WTC11 (cell line): ENCODE results near the gene CDH18. TPM values are rescaled to one million over a fixed set of nuclear protein-coding genes. Genes with fewer than 3 reads are reported as not detected.

ENCODE experiments used
- ATAC-seq: fragments of 200-7000 bp; cut with Tn5 transposase; 2 replicates; pipeline ENCODE4 v1.10.0; 2021; ENCODE audit warnings: mild to moderate bottlenecking, moderate library complexity
- CTCF ChIA-PET: fragments of 300-600 bp; sonication (Branson Sonifier 250); formaldehyde crosslinking; loops from one replicate; lab custom pipeline; 2021; ENCODE audit warnings: antibody characterized with exemption; lab: Charles Lee
- POLR2A ChIA-PET: fragments of 350-600 bp; sonication (Branson Sonifier 250); formaldehyde crosslinking; loops from one replicate; lab custom pipeline; 2021; ENCODE audit warnings: antibody characterized with exemption; lab: Charles Lee
- DNase-seq: peaks from one replicate; pipeline ENCODE4 v3.0.0; 2021; ENCODE audit warnings: low spot score
- H3K27ac Mint-ChIP-seq: 2 replicates; pipeline ENCODE4 v1.8.0; 2021; ENCODE audit warnings: mixed read lengths
- H3K27me3 Mint-ChIP-seq: 2 replicates; pipeline ENCODE4 v1.8.0; 2021; ENCODE audit warnings: low read depth, mild to moderate bottlenecking, moderate library complexity, mixed read lengths
- H3K36me3 Mint-ChIP-seq: 2 replicates; pipeline ENCODE4 v1.8.0; 2021; ENCODE audit warnings: mixed read lengths
- H3K4me1 Mint-ChIP-seq: 2 replicates; pipeline ENCODE4 v1.8.0; 2022; ENCODE audit warnings: mixed read lengths
- H3K4me3 Mint-ChIP-seq: 2 replicates; pipeline ENCODE4 v1.8.0; 2021; ENCODE audit warnings: mild to moderate bottlenecking, moderate library complexity, mixed read lengths
- H3K9me3 Mint-ChIP-seq: 2 replicates; pipeline ENCODE4 v1.8.0; 2021; ENCODE audit warnings: mixed read lengths
- CBFB ChIP-seq: sonication (generic); formaldehyde crosslinking; IDR thresholded peaks from 2 replicates; pipeline ENCODE4 v1.8.1; 2022; ENCODE audit warnings: mild to moderate bottlenecking, low read depth, missing genetic modification reagents
- CREB1 ChIP-seq: sonication (generic); formaldehyde crosslinking; IDR thresholded peaks from 2 replicates; pipeline ENCODE4 v1.8.0; 2023; ENCODE audit warnings: mild to moderate bottlenecking, missing genetic modification reagents
- CREM ChIP-seq: sonication (generic); formaldehyde crosslinking; IDR thresholded peaks from 2 replicates; pipeline ENCODE4 v1.8.1; 2022; ENCODE audit warnings: mild to moderate bottlenecking, missing genetic modification reagents, moderate library complexity
- ESRRA ChIP-seq: sonication (generic); formaldehyde crosslinking; IDR thresholded peaks from 2 replicates; pipeline ENCODE4 v1.8.1; 2022; ENCODE audit warnings: mild to moderate bottlenecking, missing genetic modification reagents, borderline replicate concordance
- FOXK1 ChIP-seq: sonication (generic); formaldehyde crosslinking; IDR thresholded peaks from 2 replicates; pipeline ENCODE4 v1.8.0; 2022; ENCODE audit warnings: mild to moderate bottlenecking, moderate library complexity, missing genetic modification reagents
- KAT7 ChIP-seq: sonication (generic); formaldehyde crosslinking; IDR thresholded peaks from 2 replicates; pipeline ENCODE4 v1.8.1; 2023; ENCODE audit warnings: missing genetic modification reagents, mild to moderate bottlenecking, borderline replicate concordance
- MYBL2 ChIP-seq: sonication (generic); formaldehyde crosslinking; IDR thresholded peaks from 2 replicates; pipeline ENCODE4 v1.8.1; 2023; ENCODE audit warnings: mild to moderate bottlenecking, moderate library complexity, missing genetic modification reagents
- NFE2L1 ChIP-seq: sonication (generic); formaldehyde crosslinking; IDR thresholded peaks from 2 replicates; pipeline ENCODE4 v1.8.1; 2023; ENCODE audit warnings: missing genetic modification reagents
- RELA ChIP-seq: sonication (generic); formaldehyde crosslinking; IDR thresholded peaks from 2 replicates; pipeline ENCODE4 v1.8.1; 2022; ENCODE audit warnings: missing genetic modification reagents, mild to moderate bottlenecking, borderline replicate concordance
- SP1 ChIP-seq: sonication (generic); formaldehyde crosslinking; conservative IDR thresholded peaks from 2 replicates; pipeline ENCODE4 v1.8.1; 2022; ENCODE audit warnings: missing genetic modification reagents
- ZBTB21 ChIP-seq: sonication (generic); formaldehyde crosslinking; IDR thresholded peaks from 2 replicates; pipeline ENCODE4 v1.8.1; 2023; ENCODE audit warnings: mild to moderate bottlenecking, missing genetic modification reagents, borderline replicate concordance
- ZNF219 ChIP-seq: sonication (generic); formaldehyde crosslinking; IDR thresholded peaks from 2 replicates; pipeline ENCODE4 v1.8.0; 2023; ENCODE audit warnings: missing genetic modification reagents, mild to moderate bottlenecking, borderline replicate concordance
- total RNA-seq: library from RNA; stranded (reverse); gene quantifications from 3 replicates; pipeline ENCODE4 v1.2.3, GENCODE V29; 2021
- TF ChIP-seq, protein P1 (sequence below): sonication (generic); formaldehyde crosslinking; IDR thresholded peaks from 2 replicates; pipeline ENCODE4 v1.8.1; 2023; ENCODE audit warnings: mild to moderate bottlenecking, missing genetic modification reagents
- TF ChIP-seq, protein P2 (sequence below): sonication (generic); formaldehyde crosslinking; conservative IDR thresholded peaks from 2 replicates; pipeline ENCODE4 v1.8.1; 2022; ENCODE audit warnings: mild to moderate bottlenecking, missing genetic modification reagents
- TF ChIP-seq, protein P3 (sequence below): fragments of 250-450 bp; sonication (Bioruptor Pico); IDR thresholded peaks from 2 replicates; pipeline ENCODE4 v1.9.0; 2021; ENCODE audit warnings: mild to moderate bottlenecking
- TF ChIP-seq, protein P4 (sequence below): sonication (generic); formaldehyde crosslinking; IDR thresholded peaks from 2 replicates; pipeline ENCODE4 v1.8.1; 2023; ENCODE audit warnings: mild to moderate bottlenecking, missing genetic modification reagents, borderline replicate concordance
- TF ChIP-seq, protein P5 (sequence below): sonication (generic); formaldehyde crosslinking; IDR thresholded peaks from 2 replicates; pipeline ENCODE4 v1.8.1; 2022; ENCODE audit warnings: mild to moderate bottlenecking, missing genetic modification reagents, moderate library complexity, borderline replicate concordance
- TF ChIP-seq, protein P6 (sequence below): sonication (generic); formaldehyde crosslinking; IDR thresholded peaks from 2 replicates; pipeline ENCODE4 v1.8.1; 2023; ENCODE audit warnings: mild to moderate bottlenecking, missing genetic modification reagents
- TF ChIP-seq, protein P7 (sequence below): sonication (generic); formaldehyde crosslinking; IDR thresholded peaks from 2 replicates; pipeline ENCODE4 v1.8.0; 2022; ENCODE audit warnings: mild to moderate bottlenecking, missing genetic modification reagents

Gene CDH18
- total RNA-seq, 1 experiment from 2014 or later: 0.24 TPM

DNA sequence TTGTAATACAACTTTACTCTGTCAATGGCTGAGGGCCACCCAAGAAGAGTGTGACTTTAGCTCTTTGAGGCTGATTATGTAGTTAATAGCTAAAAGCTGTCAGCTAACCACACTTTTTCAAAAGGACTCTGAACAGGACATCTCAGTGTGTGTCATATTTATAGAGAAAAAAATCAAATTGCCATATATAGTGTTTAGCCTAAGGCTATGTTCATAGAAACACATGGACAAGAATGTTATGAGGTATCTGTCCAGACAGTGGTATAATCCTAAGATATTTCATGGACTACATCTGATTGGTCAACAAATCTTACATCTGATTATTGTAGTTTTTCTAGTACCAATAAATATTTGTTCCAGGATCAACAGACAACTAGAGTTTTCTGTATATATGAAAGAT, 42.1 kb upstream of the CDH18 start:
- H3K36me3 Mint-ChIP-seq: peaks cover 4% of the 10 kb centered on the region; the same call in 1 of the 2 replicates
- no peak for DNase-seq

DNA sequence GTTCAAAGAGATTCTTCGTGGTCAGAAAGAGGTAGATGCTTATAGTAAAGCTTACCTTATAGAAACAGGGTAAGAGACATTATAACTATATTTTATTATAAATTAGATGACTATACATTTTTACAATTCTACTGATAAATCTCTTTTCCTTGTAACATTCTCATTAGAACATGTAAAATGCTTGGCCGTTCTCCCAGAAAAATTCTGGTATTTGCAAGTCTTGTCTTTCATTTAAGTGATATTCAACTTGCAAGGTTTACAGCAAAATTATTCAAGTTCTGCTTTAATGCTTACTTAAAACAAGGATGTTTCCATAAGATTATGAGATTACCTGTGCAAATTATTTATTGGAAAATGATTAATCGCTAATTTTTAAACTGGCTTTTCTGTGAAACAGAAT, 41.3 kb upstream of the CDH18 start:
- no peak for ATAC-seq
- H3K9me3 Mint-ChIP-seq: peaks cover 6% of the 10 kb centered on the region
- H3K27ac Mint-ChIP-seq: no peak overlapping the region
- H3K27me3 Mint-ChIP-seq: no peaks in the 10 kb centered on the region
- POLR2A ChIA-PET: no interaction called here
- H3K4me1 Mint-ChIP-seq: peaks cover 4% of the 10 kb centered on the region; the same call in 1 of the 2 replicates
- CTCF ChIA-PET: no interaction called here
- H3K36me3 Mint-ChIP-seq: peaks cover 3% of the 10 kb centered on the region; the same call in 1 of the 2 replicates
- no peak for DNase-seq
- H3K4me3 Mint-ChIP-seq: no peak overlapping the region
- no peak for TF ChIP-seq ZBTB21 (CRISPR knock-in tag)
- TF ChIP-seq CBFB: no peak
- TF ChIP-seq CREM (CRISPR knock-in tag): no peak
- TF ChIP-seq MYBL2 (CRISPR knock-in tag): no peak
- no peak for TF ChIP-seq SP1
- TF ChIP-seq, protein P1, sequence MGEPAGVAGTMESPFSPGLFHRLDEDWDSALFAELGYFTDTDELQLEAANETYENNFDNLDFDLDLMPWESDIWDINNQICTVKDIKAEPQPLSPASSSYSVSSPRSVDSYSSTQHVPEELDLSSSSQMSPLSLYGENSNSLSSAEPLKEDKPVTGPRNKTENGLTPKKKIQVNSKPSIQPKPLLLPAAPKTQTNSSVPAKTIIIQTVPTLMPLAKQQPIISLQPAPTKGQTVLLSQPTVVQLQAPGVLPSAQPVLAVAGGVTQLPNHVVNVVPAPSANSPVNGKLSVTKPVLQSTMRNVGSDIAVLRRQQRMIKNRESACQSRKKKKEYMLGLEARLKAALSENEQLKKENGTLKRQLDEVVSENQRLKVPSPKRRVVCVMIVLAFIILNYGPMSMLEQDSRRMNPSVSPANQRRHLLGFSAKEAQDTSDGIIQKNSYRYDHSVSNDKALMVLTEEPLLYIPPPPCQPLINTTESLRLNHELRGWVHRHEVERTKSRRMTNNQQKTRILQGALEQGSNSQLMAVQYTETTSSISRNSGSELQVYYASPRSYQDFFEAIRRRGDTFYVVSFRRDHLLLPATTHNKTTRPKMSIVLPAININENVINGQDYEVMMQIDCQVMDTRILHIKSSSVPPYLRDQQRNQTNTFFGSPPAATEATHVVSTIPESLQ: no peak
- no peak for TF ChIP-seq RELA (CRISPR knock-in tag)
- TF ChIP-seq, protein P2, sequence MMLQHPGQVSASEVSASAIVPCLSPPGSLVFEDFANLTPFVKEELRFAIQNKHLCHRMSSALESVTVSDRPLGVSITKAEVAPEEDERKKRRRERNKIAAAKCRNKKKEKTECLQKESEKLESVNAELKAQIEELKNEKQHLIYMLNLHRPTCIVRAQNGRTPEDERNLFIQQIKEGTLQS (CRISPR knock-in tag): no peak
- TF ChIP-seq, protein P3, sequence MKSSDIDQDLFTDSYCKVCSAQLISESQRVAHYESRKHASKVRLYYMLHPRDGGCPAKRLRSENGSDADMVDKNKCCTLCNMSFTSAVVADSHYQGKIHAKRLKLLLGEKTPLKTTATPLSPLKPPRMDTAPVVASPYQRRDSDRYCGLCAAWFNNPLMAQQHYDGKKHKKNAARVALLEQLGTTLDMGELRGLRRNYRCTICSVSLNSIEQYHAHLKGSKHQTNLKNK: no peak
- no peak for TF ChIP-seq CREB1 (CRISPR knock-in tag)

More for the DNA sequence above, 42.1 kb upstream of the CDH18 start:
- H3K4me3 Mint-ChIP-seq: no peak overlapping the region
- ChIA-PET CTCF (no interaction called here), POLR2A (no interaction called here)
- ATAC-seq: no peak
- H3K9me3 Mint-ChIP-seq: peaks cover 12% of the 10 kb centered on the region
- peaks cover 4% of the 10 kb centered on the region; the same call in 1 of the 2 replicates for H3K4me1 Mint-ChIP-seq
- TF ChIP-seq FOXK1 (CRISPR knock-in tag): no peak
- TF ChIP-seq, protein P4, sequence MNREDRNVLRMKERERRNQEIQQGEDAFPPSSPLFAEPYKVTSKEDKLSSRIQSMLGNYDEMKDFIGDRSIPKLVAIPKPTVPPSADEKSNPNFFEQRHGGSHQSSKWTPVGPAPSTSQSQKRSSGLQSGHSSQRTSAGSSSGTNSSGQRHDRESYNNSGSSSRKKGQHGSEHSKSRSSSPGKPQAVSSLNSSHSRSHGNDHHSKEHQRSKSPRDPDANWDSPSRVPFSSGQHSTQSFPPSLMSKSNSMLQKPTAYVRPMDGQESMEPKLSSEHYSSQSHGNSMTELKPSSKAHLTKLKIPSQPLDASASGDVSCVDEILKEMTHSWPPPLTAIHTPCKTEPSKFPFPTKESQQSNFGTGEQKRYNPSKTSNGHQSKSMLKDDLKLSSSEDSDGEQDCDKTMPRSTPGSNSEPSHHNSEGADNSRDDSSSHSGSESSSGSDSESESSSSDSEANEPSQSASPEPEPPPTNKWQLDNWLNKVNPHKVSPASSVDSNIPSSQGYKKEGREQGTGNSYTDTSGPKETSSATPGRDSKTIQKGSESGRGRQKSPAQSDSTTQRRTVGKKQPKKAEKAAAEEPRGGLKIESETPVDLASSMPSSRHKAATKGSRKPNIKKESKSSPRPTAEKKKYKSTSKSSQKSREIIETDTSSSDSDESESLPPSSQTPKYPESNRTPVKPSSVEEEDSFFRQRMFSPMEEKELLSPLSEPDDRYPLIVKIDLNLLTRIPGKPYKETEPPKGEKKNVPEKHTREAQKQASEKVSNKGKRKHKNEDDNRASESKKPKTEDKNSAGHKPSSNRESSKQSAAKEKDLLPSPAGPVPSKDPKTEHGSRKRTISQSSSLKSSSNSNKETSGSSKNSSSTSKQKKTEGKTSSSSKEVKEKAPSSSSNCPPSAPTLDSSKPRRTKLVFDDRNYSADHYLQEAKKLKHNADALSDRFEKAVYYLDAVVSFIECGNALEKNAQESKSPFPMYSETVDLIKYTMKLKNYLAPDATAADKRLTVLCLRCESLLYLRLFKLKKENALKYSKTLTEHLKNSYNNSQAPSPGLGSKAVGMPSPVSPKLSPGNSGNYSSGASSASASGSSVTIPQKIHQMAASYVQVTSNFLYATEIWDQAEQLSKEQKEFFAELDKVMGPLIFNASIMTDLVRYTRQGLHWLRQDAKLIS (CRISPR knock-in tag): no peak
- TF ChIP-seq MYBL2 (CRISPR knock-in tag): no peak
- TF ChIP-seq ZNF219 (CRISPR knock-in tag): no peak
- TF ChIP-seq, protein P5, sequence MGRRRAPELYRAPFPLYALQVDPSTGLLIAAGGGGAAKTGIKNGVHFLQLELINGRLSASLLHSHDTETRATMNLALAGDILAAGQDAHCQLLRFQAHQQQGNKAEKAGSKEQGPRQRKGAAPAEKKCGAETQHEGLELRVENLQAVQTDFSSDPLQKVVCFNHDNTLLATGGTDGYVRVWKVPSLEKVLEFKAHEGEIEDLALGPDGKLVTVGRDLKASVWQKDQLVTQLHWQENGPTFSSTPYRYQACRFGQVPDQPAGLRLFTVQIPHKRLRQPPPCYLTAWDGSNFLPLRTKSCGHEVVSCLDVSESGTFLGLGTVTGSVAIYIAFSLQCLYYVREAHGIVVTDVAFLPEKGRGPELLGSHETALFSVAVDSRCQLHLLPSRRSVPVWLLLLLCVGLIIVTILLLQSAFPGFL (CRISPR knock-in tag): no peak
- TF ChIP-seq CBFB: no peak
- TF ChIP-seq, protein P6, sequence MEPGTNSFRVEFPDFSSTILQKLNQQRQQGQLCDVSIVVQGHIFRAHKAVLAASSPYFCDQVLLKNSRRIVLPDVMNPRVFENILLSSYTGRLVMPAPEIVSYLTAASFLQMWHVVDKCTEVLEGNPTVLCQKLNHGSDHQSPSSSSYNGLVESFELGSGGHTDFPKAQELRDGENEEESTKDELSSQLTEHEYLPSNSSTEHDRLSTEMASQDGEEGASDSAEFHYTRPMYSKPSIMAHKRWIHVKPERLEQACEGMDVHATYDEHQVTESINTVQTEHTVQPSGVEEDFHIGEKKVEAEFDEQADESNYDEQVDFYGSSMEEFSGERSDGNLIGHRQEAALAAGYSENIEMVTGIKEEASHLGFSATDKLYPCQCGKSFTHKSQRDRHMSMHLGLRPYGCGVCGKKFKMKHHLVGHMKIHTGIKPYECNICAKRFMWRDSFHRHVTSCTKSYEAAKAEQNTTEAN: no peak
- TF ChIP-seq, protein P7, sequence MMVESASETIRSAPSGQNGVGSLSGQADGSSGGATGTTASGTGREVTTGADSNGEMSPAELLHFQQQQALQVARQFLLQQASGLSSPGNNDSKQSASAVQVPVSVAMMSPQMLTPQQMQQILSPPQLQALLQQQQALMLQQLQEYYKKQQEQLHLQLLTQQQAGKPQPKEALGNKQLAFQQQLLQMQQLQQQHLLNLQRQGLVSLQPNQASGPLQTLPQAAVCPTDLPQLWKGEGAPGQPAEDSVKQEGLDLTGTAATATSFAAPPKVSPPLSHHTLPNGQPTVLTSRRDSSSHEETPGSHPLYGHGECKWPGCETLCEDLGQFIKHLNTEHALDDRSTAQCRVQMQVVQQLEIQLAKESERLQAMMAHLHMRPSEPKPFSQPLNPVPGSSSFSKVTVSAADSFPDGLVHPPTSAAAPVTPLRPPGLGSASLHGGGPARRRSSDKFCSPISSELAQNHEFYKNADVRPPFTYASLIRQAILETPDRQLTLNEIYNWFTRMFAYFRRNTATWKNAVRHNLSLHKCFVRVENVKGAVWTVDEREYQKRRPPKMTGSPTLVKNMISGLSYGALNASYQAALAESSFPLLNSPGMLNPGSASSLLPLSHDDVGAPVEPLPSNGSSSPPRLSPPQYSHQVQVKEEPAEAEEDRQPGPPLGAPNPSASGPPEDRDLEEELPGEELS (CRISPR knock-in tag): no peak
- TF ChIP-seq, protein P1: no peak
- TF ChIP-seq NFE2L1 (CRISPR knock-in tag): no peak
- TF ChIP-seq KAT7 (CRISPR knock-in tag): no peak
- no peak for TF ChIP-seq ESRRA (CRISPR knock-in tag)
- no peak overlapping the region for H3K27ac Mint-ChIP-seq
- no peaks in the 10 kb centered on the region for H3K27me3 Mint-ChIP-seq
